H9 (cell line): ENCODE data around the gene CDH24. TPM values are rescaled to one million over a fixed set of nuclear protein-coding genes. Genes with fewer than 3 reads are reported as not detected.
A peak's percentile ranks its signal among the peaks of the same experiment; 100 is the strongest.

ENCODE experiments used
- DNase-seq: peaks from one replicate; pipeline ENCODE4 v3.0.0-alpha.2; 2017
- H2AFZ ChIP-seq: one replicate; pipeline ENCODE4 v1.6.1; 2013; ENCODE audit warnings: mild to moderate bottlenecking, low read length, control low read depth, moderate library complexity
- H2AK5ac ChIP-seq: 2 replicates; pipeline ENCODE4 v1.6.1; 2013; ENCODE audit warnings: low read length, control low read depth, mixed read lengths; ENCODE audit not compliant: insufficient read length
- H2BK120ac ChIP-seq: one replicate; pipeline ENCODE4 v1.6.1; 2013; ENCODE audit warnings: low read depth, mild to moderate bottlenecking, low read length, control low read depth, inconsistent platforms; ENCODE audit not compliant: poor library complexity, severe bottlenecking
- H2BK12ac ChIP-seq: 2 replicates; pipeline ENCODE4 v1.6.1; 2013; ENCODE audit warnings: low read length, control low read depth, mixed read lengths, low read depth; ENCODE audit not compliant: insufficient read length
- H2BK15ac ChIP-seq: 2 replicates; pipeline ENCODE4 v1.6.1; 2013; ENCODE audit warnings: low read depth, low read length, control low read depth
- H2BK20ac ChIP-seq: one replicate; pipeline ENCODE4 v1.6.1; 2013; ENCODE audit warnings: low read depth, mild to moderate bottlenecking, low read length, control low read depth, inconsistent platforms; ENCODE audit not compliant: poor library complexity, severe bottlenecking
- H2BK5ac ChIP-seq: 2 replicates; pipeline ENCODE4 v1.6.1; 2013; ENCODE audit warnings: low read length, control low read depth, mixed read lengths; ENCODE audit not compliant: insufficient read length
- H3K14ac ChIP-seq: 2 replicates; pipeline ENCODE4 v1.6.1; 2013; ENCODE audit warnings: low read length, control low read depth; ENCODE audit not compliant: insufficient read depth
- H3K18ac ChIP-seq: 2 replicates; pipeline ENCODE4 v1.6.1; 2013; ENCODE audit warnings: low read depth, mild to moderate bottlenecking, mixed read lengths, low read length, control low read depth; ENCODE audit not compliant: insufficient read length
- H3K23ac ChIP-seq: 2 replicates; pipeline ENCODE4 v1.6.1; 2013; ENCODE audit warnings: low read length, control low read depth, mixed read lengths, low read depth; ENCODE audit not compliant: insufficient read length
- H3K23me2 ChIP-seq: 2 replicates; pipeline ENCODE4 v1.6.1; 2013; ENCODE audit warnings: low read depth, mild to moderate bottlenecking, mixed read lengths, low read length, control low read depth; ENCODE audit not compliant: insufficient read length, poor library complexity, severe bottlenecking
- H3K27ac ChIP-seq: 2 replicates; pipeline ENCODE4 v1.5.1; 2013; ENCODE audit warnings: low read length, control low read depth, mixed read lengths, low read depth; ENCODE audit not compliant: insufficient read length
- H3K27me3 ChIP-seq: 2 replicates; pipeline ENCODE4 v1.6.1; 2013; ENCODE audit warnings: low read length, control low read depth, inconsistent platforms; ENCODE audit not compliant: insufficient read depth
- H3K4ac ChIP-seq: 2 replicates; pipeline ENCODE4 v1.6.1; 2013; ENCODE audit warnings: low read depth, mild to moderate bottlenecking, control low read depth, inconsistent platforms, low read length, moderate library complexity
- H3K4me1 ChIP-seq: 2 replicates; pipeline ENCODE4 v1.6.1; 2013; ENCODE audit warnings: low read length, control low read depth, inconsistent platforms; ENCODE audit not compliant: insufficient read depth
- H3K4me2 ChIP-seq: 2 replicates; pipeline ENCODE4 v1.6.1; 2013; ENCODE audit warnings: low read length, control low read depth, mixed read lengths; ENCODE audit not compliant: insufficient read length, insufficient read depth
- H3K56ac ChIP-seq: 2 replicates; pipeline ENCODE4 v1.6.1; 2013; ENCODE audit warnings: low read depth, mild to moderate bottlenecking, mixed read lengths, low read length, control low read depth; ENCODE audit not compliant: insufficient read length
- H3K79me1 ChIP-seq: 2 replicates; pipeline ENCODE4 v1.6.1; 2013; ENCODE audit warnings: low read depth, mild to moderate bottlenecking, moderate library complexity, low read length, control low read depth, inconsistent platforms; ENCODE audit not compliant: insufficient read depth, poor library complexity, severe bottlenecking
- H3K79me2 ChIP-seq: 2 replicates; pipeline ENCODE4 v1.6.1; 2013; ENCODE audit warnings: low read length, control low read depth, inconsistent platforms; ENCODE audit not compliant: insufficient read depth
- H3K9ac ChIP-seq: 2 replicates; pipeline ENCODE4 v1.6.1; 2013; ENCODE audit warnings: low read length, control low read depth, mixed read lengths; ENCODE audit not compliant: insufficient read length; ENCODE audit errors: extremely low read depth
- H3K9me3 ChIP-seq: one replicate; pipeline ENCODE4 v1.6.1; 2013; ENCODE audit warnings: low read depth, low read length, inconsistent platforms; ENCODE audit not compliant: control insufficient read depth
- H3T11ph ChIP-seq: one replicate; pipeline ENCODE4 v1.6.1; 2013; ENCODE audit warnings: mild to moderate bottlenecking, low read length, control low read depth, inconsistent platforms
- H4K20me1 ChIP-seq: one replicate; pipeline ENCODE4 v1.6.1; 2013; ENCODE audit not compliant: control insufficient read depth, insufficient read length, insufficient read depth
- H4K5ac ChIP-seq: 2 replicates; pipeline ENCODE4 v1.6.1; 2013; ENCODE audit warnings: low read depth, mild to moderate bottlenecking, mixed read lengths, low read length, control low read depth; ENCODE audit not compliant: insufficient read length
- H4K8ac ChIP-seq: replicated peaks from 2 replicates; pipeline ENCODE4 v1.6.1; 2013; ENCODE audit warnings: low read length, control low read depth, mixed read lengths, low read depth; ENCODE audit not compliant: insufficient read length
- H4K91ac ChIP-seq: 2 replicates; pipeline ENCODE4 v1.6.1; 2013; ENCODE audit warnings: low read depth, mild to moderate bottlenecking, moderate library complexity, mixed read lengths, low read length, control low read depth; ENCODE audit not compliant: insufficient read length
- H3K27ac Mint-ChIP-seq, 3 experiments: 2 replicates in 2 of 3; 3 replicates in 1 of 3; pipeline ENCODE4 v1.8.0; 2020 to 2021; ENCODE audit warnings: mixed read lengths in 3 of 3, mild to moderate bottlenecking in 1 of 3, moderate library complexity in 1 of 3
- H3K27me3 Mint-ChIP-seq: 2 replicates; pipeline ENCODE4 v1.8.0; 2021; ENCODE audit warnings: low read depth, mild to moderate bottlenecking, moderate library complexity, mixed read lengths
- H3K36me3 Mint-ChIP-seq, 3 experiments: 2 replicates in 2 of 3; 3 replicates in 1 of 3; pipeline ENCODE4 v1.8.0; 2020 to 2021; ENCODE audit warnings: low read depth in 3 of 3, mixed read lengths in 3 of 3; ENCODE audit not compliant: insufficient read depth in 1 of 3
- H3K4me1 Mint-ChIP-seq, 2 experiments: 2 replicates each; pipeline ENCODE4 v1.8.0; 2020; ENCODE audit warnings: mixed read lengths in 2 of 2
- H3K4me3 Mint-ChIP-seq, 2 experiments: 2 replicates in 1 of 2; 3 replicates in 1 of 2; pipeline ENCODE4 v1.8.0; 2020 to 2021; ENCODE audit warnings: mild to moderate bottlenecking in 2 of 2, mixed read lengths in 2 of 2, moderate library complexity in 1 of 2
- H3K9me3 Mint-ChIP-seq, 2 experiments: 2 replicates in 1 of 2; 3 replicates in 1 of 2; pipeline ENCODE4 v1.8.0; 2020; ENCODE audit warnings: mild to moderate bottlenecking in 2 of 2, mixed read lengths in 2 of 2, moderate library complexity in 1 of 2
- WGBS: extraction: QIAGEN DNeasy Blood & Tissue Kit; methylation state at CpG from one replicate; pipeline ENCODE4 v1.1.7; 2013; ENCODE audit warnings: missing lambda C conversion rate, low lambda C conversion rate, mixed read lengths; ENCODE audit not compliant: insufficient read length; ENCODE audit errors: extremely low coverage; 5-methylcytosine and 5-hydroxymethylcytosine counted together
- total RNA-seq: library from RNA; stranded (reverse); gene quantifications from 2 replicates; pipeline ENCODE4 v1.2.1, GENCODE V29; 2021
- TF ChIP-seq, protein P1 (sequence below): fragments of 200-600 bp; sonication (generic); conservative IDR thresholded peaks from 3 replicates; pipeline ENCODE4 v1.8.0; 2021; ENCODE audit warnings: antibody characterized with exemption, mild to moderate bottlenecking

Gene CDH24
- total RNA-seq, 1 experiment from 2014 or later = 16.7 TPM

DNA sequence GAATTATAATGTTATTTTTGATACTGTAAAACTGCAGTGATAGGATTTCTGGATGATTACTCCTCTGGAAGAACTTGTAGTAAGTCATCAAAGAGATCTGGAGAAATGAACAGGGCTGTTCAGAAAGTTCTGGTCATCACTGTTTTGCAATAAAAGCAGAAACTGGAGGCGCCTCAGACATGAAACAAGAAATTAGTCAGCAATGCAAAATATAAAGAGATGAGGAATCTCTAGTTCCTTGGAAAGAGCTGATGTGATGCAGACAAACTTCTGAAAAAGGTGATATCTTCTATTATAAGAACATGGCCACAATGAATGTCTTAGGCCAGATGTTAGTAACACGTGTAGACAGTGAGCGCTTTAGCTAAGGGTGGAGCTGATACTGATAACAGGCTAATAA lies 28.1 kb upstream of the CDH24 start:
- TF ChIP-seq, protein P1, sequence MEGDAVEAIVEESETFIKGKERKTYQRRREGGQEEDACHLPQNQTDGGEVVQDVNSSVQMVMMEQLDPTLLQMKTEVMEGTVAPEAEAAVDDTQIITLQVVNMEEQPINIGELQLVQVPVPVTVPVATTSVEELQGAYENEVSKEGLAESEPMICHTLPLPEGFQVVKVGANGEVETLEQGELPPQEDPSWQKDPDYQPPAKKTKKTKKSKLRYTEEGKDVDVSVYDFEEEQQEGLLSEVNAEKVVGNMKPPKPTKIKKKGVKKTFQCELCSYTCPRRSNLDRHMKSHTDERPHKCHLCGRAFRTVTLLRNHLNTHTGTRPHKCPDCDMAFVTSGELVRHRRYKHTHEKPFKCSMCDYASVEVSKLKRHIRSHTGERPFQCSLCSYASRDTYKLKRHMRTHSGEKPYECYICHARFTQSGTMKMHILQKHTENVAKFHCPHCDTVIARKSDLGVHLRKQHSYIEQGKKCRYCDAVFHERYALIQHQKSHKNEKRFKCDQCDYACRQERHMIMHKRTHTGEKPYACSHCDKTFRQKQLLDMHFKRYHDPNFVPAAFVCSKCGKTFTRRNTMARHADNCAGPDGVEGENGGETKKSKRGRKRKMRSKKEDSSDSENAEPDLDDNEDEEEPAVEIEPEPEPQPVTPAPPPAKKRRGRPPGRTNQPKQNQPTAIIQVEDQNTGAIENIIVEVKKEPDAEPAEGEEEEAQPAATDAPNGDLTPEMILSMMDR = no peak
- Histone ChIP-seq H3K4me1 (no peaks in the 10 kb centered on the region), H3K79me2 (no peaks in the 10 kb centered on the region), H4K91ac (no peak overlapping the region), H3K4ac (no peak overlapping the region), H4K8ac (no peak overlapping the region), H2BK15ac (no peak overlapping the region), H4K5ac (no peak overlapping the region), H2BK5ac (no peak overlapping the region), H2BK12ac (no peak overlapping the region), H3K27me3 (no peaks in the 10 kb centered on the region), H2AK5ac (no peak overlapping the region), H4K20me1 (no peaks in the 10 kb centered on the region), H3K79me1 (no peaks in the 10 kb centered on the region), H2AFZ (no peak overlapping the region), H3K27ac (no peak overlapping the region), H3K23ac (no peak overlapping the region), H3K4me2 (no peak overlapping the region), H3K56ac (no peak overlapping the region), H3K14ac (no peak overlapping the region), H3K18ac (no peak overlapping the region), H3K9ac (no peak overlapping the region), H3K23me2 (no peaks in the 10 kb centered on the region), H2BK120ac (no peak overlapping the region), H3T11ph (no peak overlapping the region), H2BK20ac (no peak overlapping the region), H3K9me3 (no peaks in the 10 kb centered on the region)
- Mint-ChIP-seq H3K36me3 (peaks cover 49 to 93% (median 87%) of the 10 kb centered on the region in 3 experiments; a peak in 6 of 7 replicates), H3K4me3 (no peak overlapping the region), H3K9me3 (no peaks in the 10 kb centered on the region; a peak in 1 of 5 replicates), H3K27me3 (no peaks in the 10 kb centered on the region), H3K27ac (peak overlapping the region in 1 of 3 experiments; percentile 46; a peak in 1 of 7 replicates), H3K4me1 (no peaks in the 10 kb centered on the region)
- no peak for DNase-seq
- no CpG with 5 or more reads among the region's 3 CpGs for WGBS
